Measurements from ENCODE around the gene P2RY8.

The P2RY8 gene

GRCh38 chrX:1420371-1420770, 116.6 kb downstream of the P2RY8 start:
- in situ Hi-C loops (cut with MboI; ENCODE audit: low sequenced_read_pairs), result no loop called here

- in situ Hi-C loops (cut with MboI; ENCODE audit: low sequenced_read_pairs), result no loop called here
These were observed 117.2 kb downstream of the P2RY8 start for GRCh38 chrX:1419545-1420355.

- in situ Hi-C loops (cut with MboI; ENCODE audit: low sequenced_read_pairs), result no loop called here
These were observed 118.0 kb downstream of the P2RY8 start for GRCh38 chrX:1418901-1419544.

GRCh38 chrX:1417921-1418771, 118.8 kb downstream of the P2RY8 start:
- in situ Hi-C loops (cut with MboI; ENCODE audit: low sequenced_read_pairs), result no loop called here

- in situ Hi-C loops (cut with MboI; ENCODE audit: low sequenced_read_pairs), result no loop called here
These were observed 119.8 kb downstream of the P2RY8 start for GRCh38 chrX:1416965-1417760.

- in situ Hi-C loops (cut with MboI; ENCODE audit: low sequenced_read_pairs), result no loop called here
These were observed 120.6 kb downstream of the P2RY8 start for GRCh38 chrX:1416327-1416784.
